ENCODE data around the gene AFDN. TPM values are rescaled to one million over a fixed set of nuclear protein-coding genes. Genes with fewer than 3 reads are reported as not detected.

Gene AFDN
- total and polyA plus RNA-seq, 2 of the 8 experiments (the other 6 are each of a cell fraction or from before 2014, with no cell fraction given): 53.4 to 192 TPM

DNA sequence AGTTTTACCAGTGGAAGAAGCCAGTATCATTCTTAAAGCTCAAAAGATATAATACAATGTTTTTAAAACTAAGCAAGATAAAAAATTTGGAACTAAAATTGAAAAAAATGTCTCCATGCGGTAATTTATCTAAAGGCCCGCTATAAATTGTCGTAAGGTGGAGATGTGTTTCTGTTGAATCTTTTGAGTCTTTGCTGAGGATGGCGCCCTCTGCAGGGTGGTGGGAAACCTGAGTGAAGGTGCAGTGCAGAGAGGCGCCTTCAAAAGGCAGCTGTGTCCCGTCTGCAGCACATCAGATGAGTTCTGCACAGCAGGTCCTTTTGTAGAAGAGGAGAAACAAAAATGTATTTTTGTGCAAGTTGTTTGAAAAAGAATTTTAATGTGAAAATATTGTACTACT, 141.4 kb downstream of the AFDN start (continued):
- TF ChIP-seq HDAC6 (IDR thresholded peaks at IDR 0.05; ENCODE audit: low read depth, low read length) (no peak), MAFK (IDR thresholded peaks at IDR 0.05; ENCODE audit: low read depth, low read length) (no peak), NANOG (IDR thresholded peaks at IDR 0.05; ENCODE audit: insufficient read depth, low read depth, low read length, poor library complexity, severe bottlenecking) (no peak), POLR2A (IDR thresholded peaks at IDR 0.05; ENCODE audit: control extremely low read depth in 1 of 2, low read depth in 2 of 2, low read length in 2 of 2) (no peak), KDM5A (IDR thresholded peaks at IDR 0.05; ENCODE audit: low read length) (no peak)

Data from H1 (cell line).